T-helper 1 cell treated with Interleukin-12 subunit alpha and Interleukin-12 subunit beta and Interleukin-4 antibody, amounts not matched to agents 30 ng/mL and 1 ng/mL, for 36 hours (primary cell): Measurements from ENCODE around the gene TIMM29. TPM values are rescaled to one million over a fixed set of nuclear protein-coding genes. Genes with fewer than 3 reads are reported as not detected.

Source experiments
- intact Hi-C: fragments of 100-400 bp; cut with micrococcal nuclease; formaldehyde crosslinking; loops from one replicate; pipeline ENCODE4 v1.15.1; 2024
- total RNA-seq: library from RNA; stranded (reverse); gene quantifications from 2 replicates; pipeline ENCODE4 v1.2.3, GENCODE V29; 2022

Gene TIMM29
- total RNA-seq = 19.9 and 23.0 TPM in 2 replicates

- intact Hi-C loops = loop anchor here (1.0 to 5.0 kb wide), 6 partner anchors 32 to 274 kb away; partner anchors contain the start of genes CARM1, DNM2, ILF3 and TMED1
Observed at GRCh38 chr19:10928563-10929401, at the start of gene TIMM29, which contains the start of gene YIPF2. TIMM29 (plus strand) TSS chr19:10928811; CDS start chr19:10928823, 12 bp downstream. YIPF2 (minus strand) TSS chr19:10928639; CDS start chr19:10928410, 229 bp downstream.

GRCh38 chr19:10881403-10882107 lies 47.1 kb upstream of the TIMM29 start:
- intact Hi-C loops = no loop called here

GRCh38 chr19:10882108-10882457 lies 46.5 kb upstream of the TIMM29 start:
- intact Hi-C loops = no loop called here

GRCh38 chr19:10884274-10884673 lies 44.3 kb upstream of the TIMM29 start:
- intact Hi-C loops = no loop called here

- intact Hi-C loops = no loop called here
Observed at GRCh38 chr19:10885201-10886169, 43.1 kb upstream of the TIMM29 start.

- intact Hi-C loops = no loop called here
Observed at GRCh38 chr19:10887616-10888367, 40.8 kb upstream of the TIMM29 start.

GRCh38 chr19:10888421-10888866 lies 40.2 kb upstream of the TIMM29 start:
- intact Hi-C loops = no loop called here

- intact Hi-C loops = no loop called here
Observed at GRCh38 chr19:10889880-10890279, 38.7 kb upstream of the TIMM29 start.

- intact Hi-C loops = no loop called here
Observed at GRCh38 chr19:10891405-10892086, 37.1 kb upstream of the TIMM29 start.

GRCh38 chr19:10892256-10892655 lies 36.4 kb upstream of the TIMM29 start:
- intact Hi-C loops = no loop called here

GRCh38 chr19:10894911-10895213 lies 33.7 kb upstream of the TIMM29 start:
- intact Hi-C loops = no loop called here

GRCh38 chr19:10895363-10895762 lies 33.2 kb upstream of the TIMM29 start:
- intact Hi-C loops = no loop called here

- intact Hi-C loops = no loop called here
Observed at GRCh38 chr19:10895920-10896319, 32.7 kb upstream of the TIMM29 start.

- intact Hi-C loops = no loop called here
Observed at GRCh38 chr19:10896851-10897526, 31.6 kb upstream of the TIMM29 start.

GRCh38 chr19:10898633-10899032 lies 30.0 kb upstream of the TIMM29 start:
- intact Hi-C loops = no loop called here

GRCh38 chr19:10899151-10899653 lies 29.4 kb upstream of the TIMM29 start:
- intact Hi-C loops = no loop called here

GRCh38 chr19:10907925-10908324 lies 20.7 kb upstream of the TIMM29 start:
- intact Hi-C loops = no loop called here

GRCh38 chr19:10908380-10908960 lies 20.1 kb upstream of the TIMM29 start:
- intact Hi-C loops = no loop called here
